Activated CD4-positive, alpha-beta T cell treated with anti-CD3 and anti-CD28 coated beads for 36 hours (primary cell): ENCODE measurements around the gene GNLY. TPM values are rescaled to one million over a fixed set of nuclear protein-coding genes. Genes with fewer than 3 reads are reported as not detected.

Source experiments
- ATAC-seq: fragments of 200-7000 bp; cut with Tn5 transposase; one replicate; pipeline ENCODE4 v1.10.0; 2021; ENCODE audit warnings: mild to moderate bottlenecking, moderate library complexity
- CTCF ChIA-PET: fragments of 350-600 bp; sonication (Branson Sonifier 250); formaldehyde crosslinking; loops from one replicate; lab custom pipeline; 2021; ENCODE audit warnings: antibody characterized with exemption; lab: Charles Lee
- POLR2A ChIA-PET: fragments of 350-600 bp; sonication (Branson Sonifier 250); formaldehyde crosslinking; loops from one replicate; lab custom pipeline; 2021; ENCODE audit warnings: antibody characterized with exemption, inconsistent platforms; lab: Charles Lee
- DNase-seq: peaks from one replicate; pipeline ENCODE4 v3.0.0-alpha.2; 2020
- H3K27ac Mint-ChIP-seq: one replicate; pipeline ENCODE4 v1.8.0; 2021; ENCODE audit warnings: mixed read lengths
- H3K27me3 Mint-ChIP-seq: one replicate; pipeline ENCODE4 v1.8.0; 2021; ENCODE audit warnings: mixed read lengths
- H3K36me3 Mint-ChIP-seq: one replicate; pipeline ENCODE4 v1.8.0; 2021; ENCODE audit warnings: low read depth, mixed read lengths
- H3K4me1 Mint-ChIP-seq: one replicate; pipeline ENCODE4 v1.8.0; 2021; ENCODE audit warnings: mixed read lengths
- H3K4me3 Mint-ChIP-seq: one replicate; pipeline ENCODE4 v1.8.0; 2021; ENCODE audit warnings: mild to moderate bottlenecking, moderate library complexity, mixed read lengths
- H3K9me3 Mint-ChIP-seq: one replicate; pipeline ENCODE4 v1.8.0; 2021; ENCODE audit warnings: low read depth, mixed read lengths
- intact Hi-C, 2 experiments: fragments of 100-400 bp; cut with DNase I in 1 of 2; cut with micrococcal nuclease in 1 of 2; formaldehyde crosslinking; loops; one replicate each; pipeline versions ENCODE4 v1.14.2 to v1.15.1; 2022 to 2024; cut with DNase I, micrococcal nuclease
- total RNA-seq, 2 experiments: library from RNA; stranded (reverse); gene quantifications; one replicate each; pipeline ENCODE4 v1.2.3, GENCODE V29; 2021

GNLY gene
- total RNA-seq, 2 experiments from 2014 or later: 18.9 to 21.6 TPM

GRCh38 chr2:85736456-85737355 lies 42.5 kb downstream of the GNLY start:
- intact Hi-C loops: no loop called here
- ChIA-PET CTCF (interaction anchor here (0.6 to 2.9 kb wide), 10 partner anchors 8 to 91 kb away, joined by 3 to 10 read pairs (median 4); no protein-coding TSS in a partner anchor), POLR2A (no interaction called here)
- H3K27ac Mint-ChIP-seq: no peak overlapping the region
- H3K9me3 Mint-ChIP-seq: no peaks in the 10 kb centered on the region
- peaks cover 9% of the 10 kb centered on the region for H3K27me3 Mint-ChIP-seq
- ATAC-seq: no peak
- DNase-seq: no peak
- H3K36me3 Mint-ChIP-seq: no peaks in the 10 kb centered on the region
- no peaks in the 10 kb centered on the region for H3K4me1 Mint-ChIP-seq
- H3K4me3 Mint-ChIP-seq: no peak overlapping the region

- CTCF ChIA-PET: interaction anchor here (0.7 to 2.9 kb wide), 4 partner anchors 9 to 78 kb away, joined by 3 to 10 read pairs (median 4); no protein-coding TSS in a partner anchor
- ATAC-seq: no peak
Measured at GRCh38 chr2:85737481-85737880, 43.3 kb downstream of the GNLY start.

GRCh38 chr2:85737961-85738360 lies 43.8 kb downstream of the GNLY start:
- intact Hi-C loops: no loop called here
- H3K27ac Mint-ChIP-seq: no peak overlapping the region
- no peaks in the 10 kb centered on the region for H3K4me1 Mint-ChIP-seq
- ATAC-seq (no peak), DNase-seq (no peak)
- H3K36me3 Mint-ChIP-seq: no peaks in the 10 kb centered on the region
- H3K27me3 Mint-ChIP-seq: peaks cover 19% of the 10 kb centered on the region
- CTCF ChIA-PET: interaction anchor here (0.7 to 2.9 kb wide), 3 partner anchors 9 to 78 kb away, joined by 3 to 10 read pairs (median 4); no protein-coding TSS in a partner anchor
- H3K4me3 Mint-ChIP-seq: no peak overlapping the region
- no peaks in the 10 kb centered on the region for H3K9me3 Mint-ChIP-seq
- POLR2A ChIA-PET: no interaction called here

More at GRCh38 chr2:85737481-85737880, 43.3 kb downstream of the GNLY start:
- H3K27ac Mint-ChIP-seq: no peak overlapping the region
- peaks cover 16% of the 10 kb centered on the region for H3K27me3 Mint-ChIP-seq
- no peaks in the 10 kb centered on the region for H3K4me1 Mint-ChIP-seq
- no peaks in the 10 kb centered on the region for H3K9me3 Mint-ChIP-seq
- H3K4me3 Mint-ChIP-seq: no peak overlapping the region
- DNase-seq: no peak
- POLR2A ChIA-PET: no interaction called here
- intact Hi-C loops: no loop called here
- no peaks in the 10 kb centered on the region for H3K36me3 Mint-ChIP-seq

GRCh38 chr2:85740193-85740592 lies 46.0 kb downstream of the GNLY start:
- Mint-ChIP-seq H3K36me3 (no peaks in the 10 kb centered on the region), H3K27me3 (peaks cover 27% of the 10 kb centered on the region), H3K4me3 (no peak overlapping the region), H3K27ac (no peak overlapping the region), H3K4me1 (no peaks in the 10 kb centered on the region), H3K9me3 (no peaks in the 10 kb centered on the region)
- DNase-seq: no peak
- CTCF ChIA-PET: interaction anchor here (0.5 to 2.0 kb wide), 9 partner anchors 9 to 340 kb away, joined by 3 to 12 read pairs (median 3); no protein-coding TSS in a partner anchor
- POLR2A ChIA-PET: interaction anchor here (0.6 kb wide), 1 partner anchor 135 kb away, joined by 5 read pairs; no protein-coding TSS in a partner anchor
- ATAC-seq: no peak
- intact Hi-C loops: no loop called here

GRCh38 chr2:85741211-85741832 lies 47.2 kb downstream of the GNLY start:
- intact Hi-C loops: no loop called here
- no peaks in the 10 kb centered on the region for H3K4me1 Mint-ChIP-seq
- no peak overlapping the region for H3K27ac Mint-ChIP-seq
- POLR2A ChIA-PET: no interaction called here
- ATAC-seq (no peak), DNase-seq (no peak)
- H3K9me3 Mint-ChIP-seq: no peaks in the 10 kb centered on the region
- no peaks in the 10 kb centered on the region for H3K36me3 Mint-ChIP-seq
- peaks cover 27% of the 10 kb centered on the region for H3K27me3 Mint-ChIP-seq
- CTCF ChIA-PET: interaction anchor here (0.7 to 2.0 kb wide), 9 partner anchors 9 to 73 kb away, joined by 3 to 12 read pairs (median 4); no protein-coding TSS in a partner anchor
- H3K4me3 Mint-ChIP-seq: no peak overlapping the region

GRCh38 chr2:85741833-85742455 lies 47.8 kb downstream of the GNLY start:
- H3K4me1 Mint-ChIP-seq: no peaks in the 10 kb centered on the region
- H3K9me3 Mint-ChIP-seq: no peaks in the 10 kb centered on the region
- intact Hi-C loops: no loop called here
- CTCF ChIA-PET: interaction anchor here (0.7 to 2.0 kb wide), 7 partner anchors 8 to 72 kb away, joined by 3 to 12 read pairs (median 4); no protein-coding TSS in a partner anchor
- no peak overlapping the region for H3K27ac Mint-ChIP-seq
- no peak for ATAC-seq
- no peaks in the 10 kb centered on the region for H3K36me3 Mint-ChIP-seq
- peaks cover 26% of the 10 kb centered on the region for H3K27me3 Mint-ChIP-seq
- no peak for DNase-seq
- no peak overlapping the region for H3K4me3 Mint-ChIP-seq
- POLR2A ChIA-PET: no interaction called here

GRCh38 chr2:85743304-85743978 lies 49.3 kb downstream of the GNLY start:
- H3K4me3 Mint-ChIP-seq: no peak overlapping the region
- CTCF ChIA-PET: interaction anchor here (0.6 to 2.2 kb wide), 5 partner anchors 14 to 166 kb away, joined by 4 to 11 read pairs (median 6); no protein-coding TSS in a partner anchor
- ATAC-seq: no peak

GRCh38 chr2:85744055-85744454 lies 49.9 kb downstream of the GNLY start:
- intact Hi-C loops: no loop called here
- POLR2A ChIA-PET: no interaction called here
- CTCF ChIA-PET: interaction anchor here (2.2 to 2.9 kb wide), 2 partner anchors 15 to 70 kb away, joined by 11 to 12 read pairs; no protein-coding TSS in a partner anchor

More at GRCh38 chr2:85743304-85743978, 49.3 kb downstream of the GNLY start:
- POLR2A ChIA-PET: no interaction called here
- intact Hi-C loops: no loop called here
- H3K4me1 Mint-ChIP-seq: no peaks in the 10 kb centered on the region
- no peak overlapping the region for H3K27ac Mint-ChIP-seq
- H3K36me3 Mint-ChIP-seq: no peaks in the 10 kb centered on the region
- H3K9me3 Mint-ChIP-seq: no peaks in the 10 kb centered on the region
- peaks cover 30% of the 10 kb centered on the region for H3K27me3 Mint-ChIP-seq
- no peak for DNase-seq

GRCh38 chr2:85744741-85745601 lies 50.8 kb downstream of the GNLY start:
- H3K9me3 Mint-ChIP-seq: no peaks in the 10 kb centered on the region
- DNase-seq: no peak
- intact Hi-C loops: no loop called here
- CTCF ChIA-PET: interaction anchor here (0.7 to 2.9 kb wide), 6 partner anchors 8 to 128 kb away, joined by 3 to 12 read pairs (median 4); no protein-coding TSS in a partner anchor
- peaks cover 30% of the 10 kb centered on the region for H3K27me3 Mint-ChIP-seq
- no peaks in the 10 kb centered on the region for H3K4me1 Mint-ChIP-seq
- ATAC-seq: no peak
- no peak overlapping the region for H3K27ac Mint-ChIP-seq
- no peak overlapping the region for H3K4me3 Mint-ChIP-seq
- no peaks in the 10 kb centered on the region for H3K36me3 Mint-ChIP-seq
- POLR2A ChIA-PET: no interaction called here

More at GRCh38 chr2:85744055-85744454, 49.9 kb downstream of the GNLY start:
- Mint-ChIP-seq H3K4me3 (no peak overlapping the region), H3K27ac (no peak overlapping the region), H3K4me1 (no peaks in the 10 kb centered on the region), H3K36me3 (no peaks in the 10 kb centered on the region), H3K9me3 (no peaks in the 10 kb centered on the region), H3K27me3 (peaks cover 30% of the 10 kb centered on the region)
- no peak for ATAC-seq
- no peak for DNase-seq

- H3K9me3 Mint-ChIP-seq: no peaks in the 10 kb centered on the region
- intact Hi-C loops: no loop called here
- ChIA-PET CTCF (interaction anchor here (0.7 to 2.9 kb wide), 4 partner anchors 10 to 68 kb away, joined by 3 to 12 read pairs (median 8); no protein-coding TSS in a partner anchor), POLR2A (no interaction called here)
- no peaks in the 10 kb centered on the region for H3K36me3 Mint-ChIP-seq
- no peak overlapping the region for H3K4me3 Mint-ChIP-seq
- ATAC-seq (no peak), DNase-seq (no peak)
- H3K4me1 Mint-ChIP-seq: no peaks in the 10 kb centered on the region
- peaks cover 33% of the 10 kb centered on the region for H3K27me3 Mint-ChIP-seq
- H3K27ac Mint-ChIP-seq: no peak overlapping the region
Measured at GRCh38 chr2:85745619-85746018, 51.5 kb downstream of the GNLY start.
